Calu3 (cell line): ENCODE results near the gene ICAM3. TPM values are rescaled to one million over a fixed set of nuclear protein-coding genes. Genes with fewer than 3 reads are reported as not detected.
A peak's percentile ranks its signal among the peaks of the same experiment; 100 is the strongest.

Experiments
- BruUV-seq: library from RNA; stranded (reverse); fragments of 400-500 nt; replicated peaks from 2 replicates; lab custom pipeline; 2021; lab: Mats Ljungman, UMichigan
- CTCF ChIA-PET: fragments of 300-600 bp; sonication (Branson Sonifier 250); formaldehyde crosslinking; loops from one replicate; lab custom pipeline; 2022; ENCODE audit warnings: antibody characterized with exemption; lab: Charles Lee
- DNase-seq: peaks from one replicate; pipeline ENCODE4 v3.0.0; 2022
- H3K27ac Mint-ChIP-seq: one replicate; pipeline ENCODE4 v1.8.0; 2022; ENCODE audit warnings: mixed read lengths; ENCODE audit not compliant: unreplicated experiment
- H3K27me3 Mint-ChIP-seq: one replicate; pipeline ENCODE4 v1.8.0; 2022; ENCODE audit warnings: mixed read lengths; ENCODE audit not compliant: unreplicated experiment
- H3K36me3 Mint-ChIP-seq: one replicate; pipeline ENCODE4 v1.8.0; 2022; ENCODE audit warnings: mild to moderate bottlenecking, moderate library complexity, mixed read lengths; ENCODE audit not compliant: insufficient read depth, unreplicated experiment
- H3K4me1 Mint-ChIP-seq: one replicate; pipeline ENCODE4 v1.8.0; 2022; ENCODE audit warnings: mild to moderate bottlenecking, low read depth, mixed read lengths; ENCODE audit not compliant: unreplicated experiment
- H3K4me3 Mint-ChIP-seq: one replicate; pipeline ENCODE4 v1.8.0; 2022; ENCODE audit warnings: mild to moderate bottlenecking, low read depth, moderate library complexity, mixed read lengths; ENCODE audit not compliant: unreplicated experiment
- H3K9me3 Mint-ChIP-seq: one replicate; pipeline ENCODE4 v1.8.0; 2022; ENCODE audit warnings: low read depth, mixed read lengths; ENCODE audit not compliant: unreplicated experiment
- CTCF ChIP-seq: fragments of 200-600 bp; IDR thresholded peaks from one replicate; pipeline ENCODE4 v1.8.0; 2022; ENCODE audit warnings: antibody characterized with exemption; ENCODE audit not compliant: unreplicated experiment
- intact Hi-C: fragments of 100-400 bp; cut with micrococcal nuclease; formaldehyde crosslinking; loops from one replicate; pipeline ENCODE4 v1.10.0; 2022; ENCODE audit not compliant: unreplicated experiment
- total RNA-seq: library from RNA; stranded (reverse); gene quantifications from 2 replicates; pipeline ENCODE4 v1.2.3, GENCODE V29; 2022

The ICAM3 gene
- total RNA-seq, 1 experiment from 2014 or later = 10.8 TPM

GRCh38 chr19:10305139-10305806 is 34.2 kb downstream of the ICAM3 start:
- intact Hi-C loops = no loop called here
- Mint-ChIP-seq H3K4me3 (no peak overlapping the region), H3K27ac (no peak overlapping the region), H3K4me1 (no peaks in the 10 kb centered on the region), H3K36me3 (no peaks in the 10 kb centered on the region), H3K27me3 (no peaks in the 10 kb centered on the region), H3K9me3 (no peaks in the 10 kb centered on the region)
- CTCF ChIA-PET = interaction anchor here (0.5 to 0.7 kb wide), 2 partner anchors 55 to 285 kb away, joined by 3 to 6 read pairs; no protein-coding TSS in a partner anchor
- DNase-seq = no peak
- no peak for TF ChIP-seq CTCF
- no TSS peak for BruUV-seq

- H3K4me3 Mint-ChIP-seq = no peak overlapping the region
- no peak overlapping the region for H3K27ac Mint-ChIP-seq
- no peaks in the 10 kb centered on the region for H3K9me3 Mint-ChIP-seq
- no TSS peak for BruUV-seq
- no peak for TF ChIP-seq CTCF
- H3K36me3 Mint-ChIP-seq = peaks cover 7% of the 10 kb centered on the region
- no peak for DNase-seq
- no peaks in the 10 kb centered on the region for H3K4me1 Mint-ChIP-seq
- CTCF ChIA-PET = interaction anchor here (1.0 kb wide), 1 partner anchor 11 kb away, joined by 3 read pairs; the partner anchor contains the start of gene ICAM5
- intact Hi-C loops = no loop called here
- no peaks in the 10 kb centered on the region for H3K27me3 Mint-ChIP-seq
These were observed 39.6 kb downstream of the ICAM3 start for GRCh38 chr19:10299545-10300458.

GRCh38 chr19:10295847-10296591 is 43.4 kb downstream of the ICAM3 start:
- Mint-ChIP-seq H3K9me3 (no peaks in the 10 kb centered on the region), H3K36me3 (peaks cover 26% of the 10 kb centered on the region), H3K4me1 (no peaks in the 10 kb centered on the region), H3K27ac (no peak overlapping the region), H3K4me3 (peak overlapping the region; percentile 62), H3K27me3 (peaks cover 16% of the 10 kb centered on the region)
- CTCF ChIA-PET = interaction anchor here (0.7 kb wide), 1 partner anchor 25 kb away, joined by 5 read pairs; the partner anchor contains the start of gene ICAM1
- no peak for DNase-seq
- intact Hi-C loops = no loop called here
- no TSS peak for BruUV-seq
- TF ChIP-seq CTCF = no peak

- peaks cover 22% of the 10 kb centered on the region for H3K27me3 Mint-ChIP-seq
- H3K36me3 Mint-ChIP-seq = peaks cover 28% of the 10 kb centered on the region
- peaks cover 4% of the 10 kb centered on the region for H3K4me1 Mint-ChIP-seq
- DNase-seq = peak; percentile 49
- H3K9me3 Mint-ChIP-seq = no peaks in the 10 kb centered on the region
- H3K27ac Mint-ChIP-seq = no peak overlapping the region
- no peak for TF ChIP-seq CTCF
- CTCF ChIA-PET = interaction anchor here (0.7 kb wide), 1 partner anchor 25 kb away, joined by 5 read pairs; the partner anchor contains the start of gene ICAM1
- intact Hi-C loops = no loop called here
- no TSS peak for BruUV-seq
- peak overlapping the region; percentile 62 for H3K4me3 Mint-ChIP-seq
These were observed 44.0 kb downstream of the ICAM3 start for GRCh38 chr19:10295305-10295846.
